HG03103 (cell line): ENCODE results near the gene HCRT.

Source experiments
- ATAC-seq: cut with Tn5 transposase; IDR thresholded peaks from one replicate; pipeline ENCODE4 v1.9.1; 2021; ENCODE audit warnings: low read depth; ENCODE audit not compliant: unreplicated experiment

HCRT gene

GRCh38 chr17:42180922-42181850 lies 4.1 kb downstream of the HCRT start, which contains the start of gene KCNH4:
KCNH4 (minus strand) TSS chr17:42181142; CDS start chr17:42180945, 197 bp downstream.
- ATAC-seq = no peak

- ATAC-seq = no peak
Measured at GRCh38 chr17:42180411-42180921, 4.8 kb downstream of the HCRT start.

- no peak for ATAC-seq
Measured at GRCh38 chr17:42179911-42180410, 5.3 kb downstream of the HCRT start.

DNA sequence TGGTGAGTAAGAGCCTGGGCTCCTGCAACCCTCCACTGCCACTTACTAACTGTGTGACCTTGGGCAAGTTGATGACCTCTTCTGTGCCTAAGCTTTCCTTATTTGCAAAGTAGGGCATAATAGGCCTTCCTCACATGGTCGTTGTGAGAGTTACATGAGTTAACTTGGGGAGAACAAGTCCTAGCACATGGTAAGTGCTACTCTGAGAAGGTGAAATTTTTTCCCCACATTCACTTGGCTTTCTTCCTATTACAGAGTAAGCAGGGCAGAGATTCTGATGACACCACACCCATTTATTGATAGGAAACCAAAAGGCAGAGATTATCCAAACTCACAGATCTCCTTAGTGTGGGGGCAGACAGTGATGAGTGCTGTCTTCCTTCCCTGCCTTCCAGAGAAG lies 5.9 kb downstream of the HCRT start:
- ATAC-seq = no peak

DNA sequence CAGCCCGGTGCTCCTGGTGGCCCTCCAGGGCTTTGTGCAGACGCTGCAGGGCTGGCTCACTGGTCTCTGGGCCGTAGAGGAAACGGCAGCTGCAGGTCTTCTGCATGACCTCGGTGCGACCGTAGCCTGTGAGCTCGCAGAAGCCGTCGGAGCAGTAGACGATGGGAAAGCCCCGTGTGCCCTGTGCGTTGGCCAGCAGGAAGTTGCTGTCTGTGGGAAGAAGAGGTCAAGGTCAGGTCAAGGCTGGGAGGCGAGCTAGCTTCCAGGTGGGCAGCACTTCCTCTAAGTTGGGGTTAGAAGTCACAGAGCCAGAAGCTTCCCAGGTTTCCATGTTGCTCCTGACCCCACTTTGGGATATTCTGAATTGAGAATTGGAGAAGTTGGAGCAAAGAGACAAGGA lies 6.4 kb downstream of the HCRT start:
- no peak for ATAC-seq

- ATAC-seq = no peak
Measured at GRCh38 chr17:42177684-42178083, 7.6 kb downstream of the HCRT start.

- no peak for ATAC-seq
Measured at GRCh38 chr17:42174126-42174783, 11.0 kb downstream of the HCRT start.

DNA sequence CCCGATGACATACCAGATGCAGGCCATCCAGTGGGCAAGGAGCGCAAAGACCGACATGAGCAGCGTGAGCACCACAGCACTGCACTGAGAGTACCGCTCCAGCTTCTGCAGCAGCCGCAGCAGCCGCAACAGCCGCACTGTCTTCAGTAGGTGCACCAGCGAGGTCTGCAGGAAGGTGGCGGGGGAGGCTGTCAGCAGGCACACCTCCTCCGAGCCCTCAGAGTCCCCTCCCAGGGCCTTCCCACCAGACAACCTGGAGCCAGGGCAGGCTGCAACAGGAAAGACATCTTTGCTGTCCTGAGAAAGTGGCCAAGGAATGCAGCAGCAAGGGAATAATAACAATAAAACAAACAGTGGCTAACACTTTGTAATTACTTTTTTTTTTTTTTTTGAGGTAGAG lies 13.4 kb downstream of the HCRT start:
- ATAC-seq = no peak

GRCh38 chr17:42169351-42169750 lies 15.9 kb downstream of the HCRT start:
- no peak for ATAC-seq

DNA sequence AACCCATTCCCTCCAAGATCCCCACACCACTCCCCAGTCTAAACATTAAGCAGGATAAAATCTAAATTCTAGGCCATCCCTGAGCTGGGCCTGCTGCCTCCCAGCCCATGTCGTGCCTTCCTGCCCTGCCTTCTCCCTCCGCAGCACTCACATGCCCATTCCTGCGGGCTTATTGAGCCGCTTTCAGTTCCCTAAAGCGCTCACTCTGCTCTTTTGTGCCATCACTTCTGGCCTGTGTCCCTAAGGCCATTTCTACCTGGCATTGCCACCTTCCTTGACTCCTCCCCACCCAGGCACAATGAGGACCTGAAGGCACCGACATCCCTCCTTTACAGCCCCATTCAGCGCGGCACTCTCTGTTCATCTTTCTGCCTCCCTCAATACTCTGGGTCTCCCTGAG lies 17.4 kb downstream of the HCRT start:
- no peak for ATAC-seq

- ATAC-seq = no peak
Measured at GRCh38 chr17:42166196-42166763, 19.0 kb downstream of the HCRT start.

DNA sequence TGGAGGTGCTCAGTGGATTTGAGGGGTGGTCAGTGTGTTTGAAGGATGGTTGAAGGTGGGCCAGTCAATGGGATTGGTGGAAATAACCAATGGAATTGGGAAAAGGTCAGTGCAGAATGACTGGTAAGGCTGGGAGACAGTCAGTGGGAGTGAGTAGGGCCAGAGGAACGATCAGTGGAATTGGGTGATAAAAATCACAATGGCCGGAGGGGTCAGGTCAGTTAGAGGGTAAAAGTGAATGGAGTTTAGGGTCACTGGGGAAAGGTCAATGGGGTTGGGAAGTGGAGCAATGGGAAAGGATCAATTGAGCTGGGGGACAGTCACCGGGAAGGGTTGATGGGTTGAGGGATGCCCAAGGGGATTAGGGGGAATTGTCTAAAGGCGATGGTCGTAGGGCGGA lies 19.5 kb downstream of the HCRT start:
- no peak for ATAC-seq

- no peak for ATAC-seq
Measured at GRCh38 chr17:42163696-42164407, 21.4 kb downstream of the HCRT start.

DNA sequence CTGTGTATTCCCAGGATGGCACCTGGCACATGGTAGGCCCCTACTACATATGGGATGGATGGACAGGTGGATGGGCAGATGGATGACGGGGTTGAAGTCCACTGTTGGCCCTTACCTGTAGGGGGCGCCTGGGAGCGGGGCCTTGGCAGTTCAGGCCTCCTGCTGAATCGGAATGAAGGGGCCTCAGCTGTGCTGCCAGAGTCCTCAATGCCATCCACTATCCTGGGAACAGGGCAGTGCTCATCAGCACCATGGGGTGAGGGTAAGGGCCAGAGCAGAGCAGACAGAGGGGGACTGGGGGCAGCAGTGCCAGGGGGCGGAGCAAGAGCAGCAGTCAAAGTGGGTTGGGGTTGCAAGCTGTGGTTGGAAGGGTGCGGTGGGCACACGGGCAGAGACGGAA lies 22.1 kb downstream of the HCRT start:
- no peak for ATAC-seq

DNA sequence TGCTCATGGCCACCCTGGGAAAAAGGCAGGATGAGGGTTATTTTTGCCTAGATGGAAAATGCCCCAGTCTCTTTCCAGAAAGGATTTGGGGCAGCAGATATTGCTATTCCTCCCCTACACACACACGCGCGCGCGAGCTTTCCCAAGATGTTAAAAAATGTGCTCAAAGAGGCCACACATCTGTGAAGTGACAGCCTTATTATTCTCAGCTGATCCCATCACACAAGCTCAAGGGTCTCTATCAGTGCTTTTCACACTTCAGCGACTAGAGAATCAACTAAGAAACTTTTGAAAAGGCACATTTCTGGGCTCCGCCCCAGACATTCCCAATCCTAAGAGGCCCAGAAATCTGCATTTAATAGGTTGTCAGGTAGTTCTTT lies 24.7 kb downstream of the HCRT start:
- ATAC-seq = no peak

- ATAC-seq = no peak
Measured at GRCh38 chr17:42159796-42160530, 25.3 kb downstream of the HCRT start.

GRCh38 chr17:42155614-42156045 lies 29.6 kb downstream of the HCRT start:
- no peak for ATAC-seq

DNA sequence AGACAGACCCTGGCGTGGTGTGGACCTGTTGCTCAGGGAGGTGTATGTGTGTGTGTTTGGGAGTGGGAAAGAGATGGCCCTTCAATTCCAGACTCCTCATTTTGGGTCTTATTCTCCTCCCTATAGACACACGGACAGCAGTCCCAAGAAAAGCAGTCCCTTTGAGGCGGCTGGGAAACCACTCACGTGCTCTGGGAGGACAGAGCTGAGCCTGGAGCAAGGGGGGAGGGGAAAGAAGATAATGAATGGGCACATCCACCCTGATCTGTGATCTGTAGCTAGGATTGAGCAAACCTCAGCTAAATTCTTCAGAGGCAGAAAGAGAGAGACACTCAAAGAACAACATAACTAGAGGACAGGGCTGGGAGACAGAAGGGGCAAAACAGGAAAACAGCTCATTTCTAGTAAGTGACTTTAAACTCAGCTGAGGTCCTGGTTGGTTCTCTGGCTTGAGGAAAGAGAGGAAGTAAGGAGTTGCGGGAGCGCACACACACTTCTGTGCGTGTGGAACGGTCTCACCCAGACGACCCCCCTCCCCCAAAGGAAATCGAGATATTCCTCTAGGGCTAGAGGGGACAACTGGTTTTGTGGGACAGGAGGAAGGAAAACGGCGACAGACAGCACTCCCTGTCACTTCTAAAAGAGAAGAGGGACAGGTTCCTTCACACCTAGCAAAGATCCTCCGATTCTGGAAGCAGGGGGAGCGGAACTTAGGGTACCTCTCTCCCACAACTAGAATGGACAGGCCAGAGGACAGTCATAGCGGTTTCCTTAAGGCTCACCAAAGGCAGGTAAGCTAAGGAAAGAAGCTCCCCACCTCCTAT lies 31.1 kb downstream of the HCRT start:
- no peak for ATAC-seq
